HEK293 (cell line): Measurements from ENCODE around the gene SUDS3.

Experiments
- CTCF ChIA-PET: fragments of 350-600 bp; formaldehyde crosslinking; extraction: SDS; loops from one replicate; lab custom pipeline; 2021; ENCODE audit warnings: antibody characterized with exemption; lab: Yijun Ruan, JAX
- POLR2A ChIA-PET: fragments of 300-600 bp; formaldehyde crosslinking; extraction: SDS; loops from one replicate; lab custom pipeline; 2020; ENCODE audit warnings: antibody characterized with exemption, inconsistent platforms; lab: Yijun Ruan, JAX
- H3K27ac ChIP-seq: fragments of 200-500 bp; sonication (Bioruptor generic); 2 replicates; pipeline ENCODE4 v1.5.1; 2014; ENCODE audit warnings: low read depth, low read length, control low read depth, inconsistent platforms; ENCODE audit errors: extremely low read depth
- H3K36me3 ChIP-seq, 2 experiments: fragments of 200-500 bp in 1 of 2; sonication (Bioruptor generic) in 1 of 2; 1 replicate in 1 of 2; 2 replicates in 1 of 2; pipeline ENCODE4 v1.5.1; 2014 to 2017; ENCODE audit warnings: inconsistent platforms in 2 of 2, low read length in 2 of 2; ENCODE audit not compliant: control insufficient read depth in 2 of 2, insufficient read depth in 1 of 2
- H3K4me1 ChIP-seq: fragments of 200-500 bp; sonication (Bioruptor generic); 2 replicates; pipeline ENCODE4 v1.5.1; 2014; ENCODE audit warnings: mild to moderate bottlenecking, low read length, inconsistent platforms; ENCODE audit not compliant: control insufficient read depth, insufficient read depth
- H3K4me3 ChIP-seq: 2 replicates; pipeline ENCODE4 v1.5.1; 2011; ENCODE audit warnings: low read depth, mild to moderate bottlenecking, control low read depth, low read length, moderate library complexity
- H3K9me3 ChIP-seq: fragments of 200-500 bp; sonication (Bioruptor generic); 2 replicates; pipeline ENCODE4 v1.5.1; 2014; ENCODE audit warnings: low read depth, low read length, inconsistent platforms; ENCODE audit not compliant: control insufficient read depth, insufficient read depth
- BCL11B ChIP-seq: fragments of 450-650 bp; formaldehyde crosslinking; IDR thresholded peaks from 2 replicates; pipeline ENCODE4 v1.5.1; 2016; ENCODE audit warnings: low read depth, missing biosample characterization, missing genetic modification characterization
- PBX3 ChIP-seq: sonication (generic); formaldehyde crosslinking; IDR thresholded peaks from 2 replicates; pipeline ENCODE4 v1.8.1; 2022; ENCODE audit warnings: mild to moderate bottlenecking, moderate library complexity, missing genetic modification reagents
- REST ChIP-seq: fragments of 450-650 bp; formaldehyde crosslinking; IDR thresholded peaks from 2 replicates; pipeline ENCODE4 v1.5.1; 2016; ENCODE audit warnings: missing biosample characterization, missing genetic modification characterization
- SCRT2 ChIP-seq: fragments of 450-650 bp; formaldehyde crosslinking; IDR thresholded peaks from 2 replicates; pipeline ENCODE4 v1.5.1; 2016; ENCODE audit warnings: missing biosample characterization, missing genetic modification characterization
- WT1 ChIP-seq: fragments of 450-650 bp; formaldehyde crosslinking; IDR thresholded peaks from 2 replicates; pipeline ENCODE4 v1.5.1; 2016; ENCODE audit warnings: missing biosample characterization, missing genetic modification characterization
- ZBTB17 ChIP-seq: fragments of 450-650 bp; formaldehyde crosslinking; IDR thresholded peaks from 2 replicates; pipeline ENCODE4 v1.5.1; 2016; ENCODE audit warnings: missing biosample characterization, missing genetic modification characterization
- ZEB2 ChIP-seq: fragments of 450-650 bp; formaldehyde crosslinking; IDR thresholded peaks from 2 replicates; pipeline ENCODE4 v1.5.1; 2016; ENCODE audit warnings: missing biosample characterization, missing genetic modification characterization
- ZNF169 ChIP-seq: fragments of 450-650 bp; formaldehyde crosslinking; IDR thresholded peaks from 2 replicates; pipeline ENCODE4 v1.5.1; 2016; ENCODE audit warnings: missing biosample characterization, missing genetic modification characterization
- ZNF211 ChIP-seq: fragments of 450-650 bp; formaldehyde crosslinking; IDR thresholded peaks from 2 replicates; pipeline ENCODE4 v1.5.1; 2016; ENCODE audit warnings: low read depth, missing biosample characterization, missing genetic modification characterization
- ZNF24 ChIP-seq: fragments of 450-650 bp; formaldehyde crosslinking; IDR thresholded peaks from 2 replicates; pipeline ENCODE4 v1.5.1; 2016; ENCODE audit warnings: missing biosample characterization, missing genetic modification characterization
- ZNF248 ChIP-seq: fragments of 450-650 bp; formaldehyde crosslinking; IDR thresholded peaks from 2 replicates; pipeline ENCODE4 v1.5.1; 2017; ENCODE audit warnings: missing biosample characterization, missing genetic modification characterization
- ZNF280C ChIP-seq: fragments of 450-650 bp; formaldehyde crosslinking; IDR thresholded peaks from 2 replicates; pipeline ENCODE4 v1.5.1; 2016; ENCODE audit warnings: missing biosample characterization, missing genetic modification characterization
- ZNF449 ChIP-seq: fragments of 450-650 bp; formaldehyde crosslinking; IDR thresholded peaks from 2 replicates; pipeline ENCODE4 v1.5.1; 2017; ENCODE audit warnings: missing biosample characterization, mild to moderate bottlenecking, missing genetic modification characterization, moderate library complexity
- ZNF510 ChIP-seq: fragments of 450-650 bp; formaldehyde crosslinking; IDR thresholded peaks from 2 replicates; pipeline ENCODE4 v1.5.1; 2018; ENCODE audit warnings: mild to moderate bottlenecking, missing genetic modification characterization, missing biosample characterization; ENCODE audit not compliant: insufficient replicate concordance
- ZNF555 ChIP-seq: fragments of 450-650 bp; formaldehyde crosslinking; conservative IDR thresholded peaks from 2 replicates; pipeline ENCODE4 v1.5.1; 2017; ENCODE audit warnings: missing biosample characterization, mild to moderate bottlenecking, missing genetic modification characterization, inconsistent platforms
- ZNF639 ChIP-seq: fragments of 450-650 bp; formaldehyde crosslinking; IDR thresholded peaks from 2 replicates; pipeline ENCODE4 v1.5.1; 2016; ENCODE audit warnings: missing biosample characterization, missing genetic modification characterization
- ZNF837 ChIP-seq: fragments of 450-650 bp; formaldehyde crosslinking; IDR thresholded peaks from 2 replicates; pipeline ENCODE4 v1.5.1; 2016; ENCODE audit warnings: missing biosample characterization, missing genetic modification characterization
- ZSCAN18 ChIP-seq: fragments of 450-650 bp; formaldehyde crosslinking; IDR thresholded peaks from 2 replicates; pipeline ENCODE4 v1.5.1; 2016; ENCODE audit warnings: missing biosample characterization, missing genetic modification characterization
- ZSCAN5A ChIP-seq: fragments of 450-650 bp; formaldehyde crosslinking; IDR thresholded peaks from 2 replicates; pipeline ENCODE4 v1.5.1; 2016; ENCODE audit warnings: missing biosample characterization, missing genetic modification characterization

The SUDS3 gene

GRCh38 chr12:118398524-118398923 is 22.2 kb downstream of the SUDS3 start:
- POLR2A ChIA-PET: no interaction called here
- Histone ChIP-seq H3K36me3 (peaks cover 40 to 93% of the 10 kb centered on the region in 2 experiments), H3K27ac (no peak overlapping the region), H3K9me3 (no peaks in the 10 kb centered on the region), H3K4me3 (no peak overlapping the region), H3K4me1 (no peaks in the 10 kb centered on the region)
- CTCF ChIA-PET: no interaction called here
- TF ChIP-seq ZNF555 (tag by site-specific recombination) (no peak), SCRT2 (tag by site-specific recombination) (no peak), WT1 (tag by site-specific recombination) (no peak)

- ChIA-PET POLR2A (no interaction called here), CTCF (no interaction called here)
- H3K9me3 ChIP-seq: no peaks in the 10 kb centered on the region
- no peak for TF ChIP-seq PBX3 (CRISPR knock-in tag)
- TF ChIP-seq ZNF510 (tag by site-specific recombination): no peak
- no peak for TF ChIP-seq ZNF211
- TF ChIP-seq BCL11B: no peak
- TF ChIP-seq ZNF280C (tag by site-specific recombination): no peak
- no peak for TF ChIP-seq ZNF639 (tag by site-specific recombination)
- no peak for TF ChIP-seq ZSCAN5A (tag by site-specific recombination)
- TF ChIP-seq ZNF24 (tag by site-specific recombination): no peak
- TF ChIP-seq ZNF169 (tag by site-specific recombination): no peak
- H3K27ac ChIP-seq: no peak overlapping the region
- no peak overlapping the region for H3K4me3 ChIP-seq
- H3K4me1 ChIP-seq: no peaks in the 10 kb centered on the region
- H3K36me3 ChIP-seq: peaks cover 40 to 95% of the 10 kb centered on the region in 2 experiments
These were observed 22.6 kb downstream of the SUDS3 start for GRCh38 chr12:118398940-118399339.

GRCh38 chr12:118402251-118402650 is 25.9 kb downstream of the SUDS3 start:
- no peaks in the 10 kb centered on the region for H3K9me3 ChIP-seq
- H3K4me1 ChIP-seq: no peaks in the 10 kb centered on the region
- H3K4me3 ChIP-seq: no peak overlapping the region
- H3K27ac ChIP-seq: no peak overlapping the region
- POLR2A ChIA-PET: no interaction called here
- H3K36me3 ChIP-seq: peaks cover 37 to 89% of the 10 kb centered on the region in 2 experiments
- CTCF ChIA-PET: interaction anchor here (0.7 kb wide), 1 partner anchor 19 kb away, joined by 3 read pairs; no protein-coding TSS in a partner anchor
- no peak for TF ChIP-seq ZEB2 (tag by site-specific recombination)
- TF ChIP-seq REST (tag by site-specific recombination): no peak
- TF ChIP-seq ZSCAN18 (tag by site-specific recombination): no peak
- no peak for TF ChIP-seq ZNF449 (tag by site-specific recombination)
- no peak for TF ChIP-seq ZBTB17 (tag by site-specific recombination)
- no peak for TF ChIP-seq WT1 (tag by site-specific recombination)
- no peak for TF ChIP-seq ZNF248
- TF ChIP-seq ZNF837: no peak
